ENCODE results near the gene FCHSD1.
A peak's percentile ranks its signal among the peaks of the same experiment; 100 is the strongest.

FCHSD1 gene

GRCh38 chr5:141641634-141642267 lies 9.5 kb downstream of the FCHSD1 start:
- no peak overlapping the region for H3K4me3 ChIP-seq (ENCODE audit: low read length)
- no peak for DNase-seq (ENCODE audit: low read depth)
- TF ChIP-seq CTCF (conservative IDR thresholded peaks at IDR 0.05; ENCODE audit: low read depth, low read length), result peak; percentile 57

GRCh38 chr5:141640698-141641097 lies 10.5 kb downstream of the FCHSD1 start:
- TF ChIP-seq CTCF (conservative IDR thresholded peaks at IDR 0.05; ENCODE audit: low read depth, low read length), result no peak
- no peak for DNase-seq (ENCODE audit: low read depth)
- no peak overlapping the region for H3K4me3 ChIP-seq (ENCODE audit: low read length)

- no peak for TF ChIP-seq CTCF (conservative IDR thresholded peaks at IDR 0.05; ENCODE audit: low read depth, low read length)
- no peak overlapping the region for H3K4me3 ChIP-seq (ENCODE audit: low read length)
- no peak for DNase-seq (ENCODE audit: low read depth)
Observed at GRCh38 chr5:141640051-141640415, 11.2 kb downstream of the FCHSD1 start.

GRCh38 chr5:141639357-141640050 lies 11.7 kb downstream of the FCHSD1 start:
- no peak for DNase-seq (ENCODE audit: low read depth)
- TF ChIP-seq CTCF (conservative IDR thresholded peaks at IDR 0.05; ENCODE audit: low read depth, low read length), result no peak
- no peak overlapping the region for H3K4me3 ChIP-seq (ENCODE audit: low read length)

GRCh38 chr5:141638771-141639170 lies 12.4 kb downstream of the FCHSD1 start:
- no peak for DNase-seq (ENCODE audit: low read depth)
- TF ChIP-seq CTCF (conservative IDR thresholded peaks at IDR 0.05; ENCODE audit: low read depth, low read length), result no peak
- H3K4me3 ChIP-seq (ENCODE audit: low read length), result no peak overlapping the region

GRCh38 chr5:141637767-141638419 lies 13.3 kb downstream of the FCHSD1 start:
- DNase-seq (ENCODE audit: low read depth), result no peak
- H3K4me3 ChIP-seq (ENCODE audit: low read length), result peak overlapping the region; percentile 99
- peak; percentile 34 for TF ChIP-seq CTCF (conservative IDR thresholded peaks at IDR 0.05; ENCODE audit: low read depth, low read length)

All from retinal pigment epithelial cell (primary cell).